Adrenal gland (tissue), 12 donors: ENCODE data around the gene ANKRD11. TPM values are rescaled to one million over a fixed set of nuclear protein-coding genes. Genes with fewer than 3 reads are reported as not detected.
"Not testable (repeated sequence)": the region's sequence is repeated elsewhere in the genome, so short reads cannot be mapped to it uniquely, and the experiment has no call there.

Source experiments
- DNase-seq, 7 donors: peaks; one replicate each; pipeline ENCODE4 v3.0.0-alpha.2; 2019 to 2020
- H3K27ac ChIP-seq, 5 donors: fragments of 200-600 bp; sonication (generic) in 4 of 5; 1 replicate in 3 of 5; 2 replicates in 2 of 5; pipeline versions ENCODE4 v1.5.1 to v1.8.0; 2016 to 2020; ENCODE audit warnings: mild to moderate bottlenecking in 1 of 5
- H3K27me3 ChIP-seq: fragments of 200-600 bp; 2 replicates; pipeline ENCODE4 v1.8.0; 2021
- H3K36me3 ChIP-seq, 2 donors: fragments of 200-600 bp; replicated peaks in 1 of 2; 1 replicate in 1 of 2; 2 replicates in 1 of 2; pipeline versions ENCODE4 v1.5.1 to v1.8.0; 2018 to 2022
- H3K4me1 ChIP-seq, 2 donors: fragments of 200-600 bp; replicated peaks in 1 of 2; 1 replicate in 1 of 2; 2 replicates in 1 of 2; pipeline versions ENCODE4 v1.5.1 to v1.8.0; 2018 to 2021
- H3K4me3 ChIP-seq, 4 donors: fragments of 200-600 bp; sonication (generic) in 3 of 4; one replicate each; pipeline ENCODE4 v1.5.1; 2016 to 2018
- H3K9me3 ChIP-seq, 3 donors: fragments of 200-600 bp; sonication (generic) in 1 of 3; replicated peaks in 1 of 3; 1 replicate in 2 of 3; 2 replicates in 1 of 3; pipeline versions ENCODE4 v1.5.1 to v1.8.0; 2016 to 2021
- CTCF ChIP-seq, 6 experiments: fragments of 450-650 bp in 4 of 6; fragments of 200-600 bp in 2 of 6; sonication (generic) in 1 of 6; IDR thresholded peaks; 1 replicate in 5 of 6; 2 replicates in 1 of 6; pipeline versions ENCODE4 v1.5.1 to v1.8.0; 2016 to 2021; ENCODE audit warnings: antibody characterized with exemption in 6 of 6, mild to moderate bottlenecking in 2 of 6, moderate library complexity in 1 of 6
- POLR2A ChIP-seq, 2 donors: fragments of 450-650 bp; IDR thresholded peaks; one replicate each; pipeline ENCODE4 v1.6.1; 2017; ENCODE audit warnings: antibody characterized with exemption in 2 of 2, mild to moderate bottlenecking in 2 of 2, moderate library complexity in 1 of 2
- WGBS, 4 donors: extraction: QIAGEN DNeasy Blood & Tissue Kit in 2 of 4; methylation state at CpG; one replicate each; pipeline versions ENCODE4 v1.1.5 to v1.1.7; 2013 to 2017; 5-methylcytosine and 5-hydroxymethylcytosine counted together
- intact Hi-C, 2 donors: fragments of 100-400 bp; cut with DNase I; formaldehyde crosslinking; loops; one replicate each; pipeline versions ENCODE4 v1.14.1 to v1.15.0; 2022 to 2023
- polyA plus RNA-seq, 3 donors: library from polyadenylated mRNA; stranded (reverse); fragments of 200-250 nt in 2 of 3; fragments of 350-450 nt in 1 of 3; fragmentation: Illumina TruSeq in 1 of 3; extraction: RNeasy Lipid Tissue Mini Kit (QIAGEN cat#74804) in 1 of 3; gene quantifications; one replicate each; pipeline ENCODE4 v1.2.3, GENCODE V29; 2013 to 2014
- total RNA-seq, 9 donors: library from RNA; depleted of rRNA in 4 of 9; stranded (reverse); fragments of >200 nt in 4 of 9; fragments of 120-200 nt in 1 of 9; fragmentation: NEBNext Ultra II Directional in 1 of 9; extraction: Animal tissue kit (Norgen Biotek cat#: 25700) in 1 of 9; gene quantifications; one replicate each; pipeline versions ENCODE4 v1.1.0 to v1.2.4, GENCODE V29; 2013 to 2023
- donor health status: healthy with polysubstance abuse.
- donor health status: Bipolar disorder and iron deficiency.
- donor health status: DM: yes; HTN: yes; CAD: no.
- donor health status: DM: no; HTN: no; CAD: no.
- donor health status: DM: no; HTN: no; CAD: no.
- donor health status: DM: yes; HTN: yes; CAD: no.

The ANKRD11 gene
- total and polyA plus RNA-seq, 12 donors = 29.7 to 127 (median 80.1) TPM

GRCh38 chr16:89244754-89245153 is 245.6 kb downstream of the ANKRD11 start:
- Histone ChIP-seq H3K4me1 (peaks cover 11 to 12% of the 10 kb centered on the region in 2 donors), H3K9me3 (no peaks in the 10 kb centered on the region), H3K36me3 (no peaks in the 10 kb centered on the region), H3K4me3 (no peak overlapping the region), H3K27ac (no peak overlapping the region), H3K27me3 (no peaks in the 10 kb centered on the region)
- WGBS, 4 donors = 62 to 68% (median 66%) methylated on average over 9 to 12 of the region's 12 CpGs
- no peak for DNase-seq
- no peak for TF ChIP-seq POLR2A (IDR thresholded peaks at IDR 0.05)
- TF ChIP-seq CTCF (IDR thresholded peaks at IDR 0.05) = no peak
- intact Hi-C loops = loop anchor here in 1 of 2 donors (5.0 to 10.0 kb wide), 2 partner anchors 48 to 260 kb away; partner anchors contain the start of gene SPG7

DNA sequence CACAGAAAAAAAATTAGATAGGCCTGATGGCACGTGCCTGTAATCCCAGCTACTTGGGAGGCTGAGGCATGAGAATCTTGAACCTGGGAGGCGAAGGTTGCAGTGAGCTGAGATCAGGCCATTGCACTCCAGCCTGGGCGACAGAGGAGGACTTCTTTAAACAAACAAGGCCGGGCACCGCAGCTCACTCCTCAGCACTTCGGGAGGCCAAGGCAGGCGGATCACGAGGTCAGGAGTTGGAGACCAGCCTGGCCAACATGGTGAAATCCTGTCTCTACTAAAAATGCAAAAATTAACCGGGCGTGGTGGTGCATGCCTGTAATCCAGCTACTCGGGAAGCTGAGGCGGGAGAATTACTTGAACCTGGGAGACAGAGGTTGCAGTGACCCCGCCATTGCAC is 246.1 kb downstream of the ANKRD11 start:
- H3K9me3 ChIP-seq, H3K27me3 ChIP-seq, H3K36me3 ChIP-seq, DNase-seq, H3K4me3 ChIP-seq, H3K27ac ChIP-seq: not testable (repeated sequence)
- intact Hi-C loops = loop anchor here in 1 of 2 donors (5.0 to 10.0 kb wide), 2 partner anchors 48 to 261 kb away; partner anchors contain the start of gene SPG7
- peaks cover 11 to 12% of the 10 kb centered on the region in 2 donors for H3K4me1 ChIP-seq
- 66 to 86% (median 78%) methylated on average over 11 to 13 of the region's 13 CpGs for WGBS, 4 donors

DNA sequence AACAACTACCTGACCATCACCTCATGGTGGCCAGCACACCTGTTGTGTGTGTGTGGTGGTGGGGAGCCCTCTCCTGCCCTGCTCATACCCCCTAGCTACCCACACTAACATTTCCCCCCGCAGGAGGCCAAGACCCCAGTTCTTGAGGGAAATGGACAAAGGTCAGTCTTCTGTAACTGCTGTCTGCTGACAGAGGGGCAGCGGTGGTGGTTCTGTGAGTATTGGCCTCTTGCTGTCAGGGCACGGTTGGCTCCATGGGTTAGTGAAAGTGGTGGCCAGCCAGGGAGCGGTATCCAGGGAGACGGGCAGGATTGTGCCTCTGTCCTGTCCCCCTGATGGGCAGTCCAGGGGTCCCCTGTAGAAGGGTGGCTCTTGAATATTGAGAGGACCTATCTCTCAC is 246.7 kb downstream of the ANKRD11 start:
- Histone ChIP-seq H3K27ac (no peak overlapping the region), H3K27me3 (no peaks in the 10 kb centered on the region), H3K4me1 (peaks cover 11 to 12% of the 10 kb centered on the region in 2 donors), H3K36me3 (no peaks in the 10 kb centered on the region), H3K4me3 (no peak overlapping the region), H3K9me3 (no peaks in the 10 kb centered on the region)
- no peak for DNase-seq
- 72 to 88% (median 80%) methylated on average over 3 to 5 of the region's 5 CpGs for WGBS, 4 donors
- TF ChIP-seq CTCF (IDR thresholded peaks at IDR 0.05) (no peak), POLR2A (IDR thresholded peaks at IDR 0.05) (no peak)
- intact Hi-C loops = loop anchor here in 1 of 2 donors (5.0 to 10.0 kb wide), 2 partner anchors 49 to 261 kb away; partner anchors contain the start of gene SPG7

DNA sequence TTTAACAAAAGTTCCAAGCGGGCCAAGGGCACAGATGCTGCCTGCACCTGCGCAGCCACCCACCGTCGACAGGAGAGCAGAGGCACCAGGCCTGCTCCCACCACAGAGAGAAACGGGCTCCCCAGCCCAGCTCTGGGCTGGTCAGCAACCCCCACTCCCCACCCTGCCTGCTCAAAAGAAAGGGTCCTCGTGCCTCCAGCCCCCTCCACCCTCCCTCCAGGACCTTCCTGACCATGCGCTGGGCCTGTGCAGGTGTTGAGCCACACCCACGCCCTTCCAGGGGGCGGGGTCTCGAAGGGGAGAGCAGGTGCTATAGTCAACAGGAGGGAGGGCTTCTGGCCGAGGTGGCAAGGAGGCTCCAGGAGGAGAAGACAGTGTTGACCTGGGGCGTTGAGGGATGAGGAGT is 247.6 kb downstream of the ANKRD11 start:
- Histone ChIP-seq H3K27me3 (no peaks in the 10 kb centered on the region), H3K4me3 (no peak overlapping the region), H3K9me3 (no peaks in the 10 kb centered on the region), H3K4me1 (peaks cover 11 to 12% of the 10 kb centered on the region in 2 donors), H3K36me3 (no peaks in the 10 kb centered on the region), H3K27ac (no peak overlapping the region)
- TF ChIP-seq CTCF (IDR thresholded peaks at IDR 0.05) (no peak), POLR2A (IDR thresholded peaks at IDR 0.05) (no peak)
- peak in 1 of 7 donors; percentile 24 for DNase-seq
- WGBS, 4 donors = 47 to 48% (median 47%) methylated on average over 8 to 12 of the region's 12 CpGs
- intact Hi-C loops = loop anchor here in 1 of 2 donors (5.0 to 10.0 kb wide), 2 partner anchors 50 to 262 kb away; partner anchors contain the start of gene SPG7
